Stimulated activated naive CD4-positive, alpha-beta T cell (primary cell): Measurements from ENCODE around the gene SPEG.

Source experiments
- DNase-seq, 6 experiments: peaks; one replicate each; lab custom pipeline; 2025; lab: John Stamatoyannopoulos, UW

The SPEG gene

DNA sequence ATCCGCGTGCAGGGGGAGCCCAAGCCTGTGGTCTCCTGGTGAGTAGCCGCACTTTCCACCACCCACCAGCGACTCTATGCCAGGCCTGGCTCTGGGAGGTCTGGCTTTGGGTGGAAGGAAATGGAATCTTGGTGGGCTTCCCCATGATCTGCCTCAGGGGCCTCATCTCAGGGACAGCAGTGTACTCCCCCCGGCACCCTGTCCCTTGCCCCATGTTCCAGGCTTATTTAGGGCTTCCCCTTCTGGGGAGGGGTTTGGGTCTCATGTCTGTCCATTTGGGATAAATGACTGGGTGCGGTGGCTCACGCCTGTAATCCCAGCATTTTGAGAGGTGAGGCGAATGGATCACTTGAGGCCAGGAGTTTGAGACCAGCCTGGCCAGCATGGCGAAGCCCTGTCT, 27.7 kb downstream of the SPEG start:
- DNase-seq, result no peak

GRCh38 chr2:219464286-219465032, 29.8 kb downstream of the SPEG start:
- DNase-seq, result no peak

- DNase-seq, result no peak
Observed at GRCh38 chr2:219465659-219466561, 31.3 kb downstream of the SPEG start.

- no peak for DNase-seq
Observed at GRCh38 chr2:219466816-219467735, 32.4 kb downstream of the SPEG start.

DNA sequence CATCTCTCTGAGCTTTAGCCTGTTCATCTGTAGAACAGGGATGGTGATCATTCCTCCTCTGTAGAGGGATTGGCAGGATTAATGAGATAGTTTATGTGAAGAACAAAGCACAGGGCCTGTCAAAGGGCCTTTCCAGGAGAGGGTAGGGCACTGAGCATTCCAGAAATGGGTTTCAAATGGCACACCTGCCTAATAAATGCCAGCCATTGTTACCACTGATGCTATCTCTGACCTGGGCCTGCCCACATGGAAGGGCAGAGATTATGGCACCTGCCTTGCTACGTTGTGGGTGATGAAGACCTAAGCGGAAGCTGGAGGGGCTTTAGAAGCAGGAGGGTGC, 33.1 kb downstream of the SPEG start:
- no peak for DNase-seq

- DNase-seq, result no peak
Observed at GRCh38 chr2:219468410-219469185, 34.0 kb downstream of the SPEG start.

DNA sequence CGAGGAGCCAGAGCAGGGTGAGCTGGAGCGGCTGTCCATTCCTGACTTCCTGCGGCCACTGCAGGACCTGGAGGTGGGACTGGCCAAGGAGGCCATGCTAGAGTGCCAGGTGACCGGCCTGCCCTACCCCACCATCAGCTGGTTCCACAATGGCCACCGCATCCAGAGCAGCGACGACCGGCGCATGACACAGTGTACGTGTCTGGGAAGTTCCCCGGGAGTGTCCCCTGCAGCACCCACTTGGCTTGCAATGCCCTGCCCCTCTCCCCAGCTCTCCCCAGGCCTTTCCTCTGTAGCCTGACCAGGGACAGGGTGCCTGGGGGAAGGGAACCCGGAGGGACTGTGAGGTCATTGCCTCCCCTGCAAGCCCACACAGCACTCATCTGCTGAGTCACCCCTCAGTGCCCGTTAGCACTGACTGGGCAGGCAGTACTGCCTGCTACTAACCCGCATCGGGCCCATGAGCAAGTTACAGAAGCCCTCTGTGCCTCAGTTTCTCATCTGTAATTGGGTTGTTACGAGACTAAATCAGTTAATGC, 34.6 kb downstream of the SPEG start:
- DNase-seq, result no peak

GRCh38 chr2:219470429-219470828, 35.8 kb downstream of the SPEG start:
- DNase-seq, result no peak

DNA sequence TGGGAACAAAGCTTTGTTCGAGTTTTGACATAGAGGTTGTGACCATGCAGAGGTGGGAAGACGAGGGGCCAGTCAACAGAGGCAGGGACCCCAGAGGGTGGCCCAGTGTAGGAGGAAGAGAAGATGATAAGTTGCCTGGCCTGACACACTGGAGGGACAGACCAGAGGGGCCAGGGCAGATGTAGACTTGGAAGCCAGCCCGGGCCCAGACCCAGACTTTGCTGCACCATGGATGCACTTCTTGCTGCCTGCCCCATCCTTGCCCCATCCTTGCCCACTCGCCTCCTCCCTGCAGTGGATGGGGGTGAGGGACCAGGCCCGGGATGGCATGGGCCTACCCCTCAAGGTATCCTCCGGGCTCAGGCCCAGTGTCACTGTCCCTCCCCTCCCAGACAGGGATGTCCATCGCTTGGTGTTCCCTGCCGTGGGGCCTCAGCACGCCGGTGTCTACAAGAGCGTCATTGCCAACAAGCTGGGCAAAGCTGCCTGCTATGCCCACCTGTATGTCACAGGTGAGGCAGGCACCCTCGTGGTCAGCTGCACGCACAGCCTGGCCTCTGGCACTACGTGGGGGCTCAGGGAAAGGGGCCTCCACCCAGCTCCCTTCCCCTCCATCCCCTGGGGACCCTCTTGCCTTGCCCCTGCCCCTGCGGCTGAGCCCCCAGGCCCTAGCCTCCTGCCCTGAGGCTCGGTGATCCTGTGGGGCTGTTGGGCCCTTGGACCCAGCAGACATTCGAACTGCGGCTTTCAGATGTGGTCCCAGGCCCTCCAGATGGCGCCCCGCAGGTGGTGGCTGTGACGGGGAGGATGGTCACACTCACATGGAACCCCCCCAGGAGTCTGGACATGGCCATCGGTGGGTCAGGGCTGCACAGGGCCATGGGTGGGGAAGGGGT, 37.1 kb downstream of the SPEG start:
- DNase-seq, result no peak

DNA sequence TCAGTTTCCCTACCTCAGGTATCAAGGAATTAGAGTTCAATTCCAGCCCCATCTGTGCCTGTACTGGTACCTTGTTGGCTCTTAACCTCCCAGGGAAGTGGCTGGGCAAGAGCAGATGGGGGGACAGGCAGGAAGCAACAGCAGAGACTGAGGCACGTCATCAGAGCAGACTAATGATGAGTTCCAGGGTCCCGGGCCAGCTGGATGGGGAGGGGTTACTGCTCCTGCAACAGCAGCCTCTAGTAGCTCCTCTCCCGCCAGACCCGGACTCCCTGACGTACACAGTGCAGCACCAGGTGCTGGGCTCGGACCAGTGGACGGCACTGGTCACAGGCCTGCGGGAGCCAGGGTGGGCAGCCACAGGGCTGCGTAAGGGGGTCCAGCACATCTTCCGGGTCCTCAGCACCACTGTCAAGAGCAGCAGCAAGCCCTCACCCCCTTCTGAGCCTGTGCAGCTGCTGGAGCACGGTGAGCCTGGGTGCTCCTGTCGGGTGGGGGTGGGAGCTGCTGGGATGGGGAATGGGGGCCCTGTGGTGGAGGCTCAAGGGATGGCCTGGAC, 38.1 kb downstream of the SPEG start:
- DNase-seq, result no peak

DNA sequence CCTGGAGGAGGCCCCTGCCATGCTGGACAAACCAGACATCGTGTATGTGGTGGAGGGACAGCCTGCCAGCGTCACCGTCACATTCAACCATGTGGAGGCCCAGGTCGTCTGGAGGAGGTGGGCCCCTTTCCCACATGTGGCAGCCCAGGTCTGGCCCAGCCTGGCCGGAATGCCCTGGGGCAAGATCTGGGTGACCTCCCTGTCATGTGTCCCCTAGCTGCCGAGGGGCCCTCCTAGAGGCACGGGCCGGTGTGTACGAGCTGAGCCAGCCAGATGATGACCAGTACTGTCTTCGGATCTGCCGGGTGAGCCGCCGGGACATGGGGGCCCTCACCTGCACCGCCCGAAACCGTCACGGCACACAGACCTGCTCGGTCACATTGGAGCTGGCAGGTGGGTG, 38.9 kb downstream of the SPEG start:
- no peak for DNase-seq

- DNase-seq, result no peak
Observed at GRCh38 chr2:219474285-219475060, 39.8 kb downstream of the SPEG start.

- no peak for DNase-seq
Observed at GRCh38 chr2:219475278-219475677, 40.6 kb downstream of the SPEG start.

DNA sequence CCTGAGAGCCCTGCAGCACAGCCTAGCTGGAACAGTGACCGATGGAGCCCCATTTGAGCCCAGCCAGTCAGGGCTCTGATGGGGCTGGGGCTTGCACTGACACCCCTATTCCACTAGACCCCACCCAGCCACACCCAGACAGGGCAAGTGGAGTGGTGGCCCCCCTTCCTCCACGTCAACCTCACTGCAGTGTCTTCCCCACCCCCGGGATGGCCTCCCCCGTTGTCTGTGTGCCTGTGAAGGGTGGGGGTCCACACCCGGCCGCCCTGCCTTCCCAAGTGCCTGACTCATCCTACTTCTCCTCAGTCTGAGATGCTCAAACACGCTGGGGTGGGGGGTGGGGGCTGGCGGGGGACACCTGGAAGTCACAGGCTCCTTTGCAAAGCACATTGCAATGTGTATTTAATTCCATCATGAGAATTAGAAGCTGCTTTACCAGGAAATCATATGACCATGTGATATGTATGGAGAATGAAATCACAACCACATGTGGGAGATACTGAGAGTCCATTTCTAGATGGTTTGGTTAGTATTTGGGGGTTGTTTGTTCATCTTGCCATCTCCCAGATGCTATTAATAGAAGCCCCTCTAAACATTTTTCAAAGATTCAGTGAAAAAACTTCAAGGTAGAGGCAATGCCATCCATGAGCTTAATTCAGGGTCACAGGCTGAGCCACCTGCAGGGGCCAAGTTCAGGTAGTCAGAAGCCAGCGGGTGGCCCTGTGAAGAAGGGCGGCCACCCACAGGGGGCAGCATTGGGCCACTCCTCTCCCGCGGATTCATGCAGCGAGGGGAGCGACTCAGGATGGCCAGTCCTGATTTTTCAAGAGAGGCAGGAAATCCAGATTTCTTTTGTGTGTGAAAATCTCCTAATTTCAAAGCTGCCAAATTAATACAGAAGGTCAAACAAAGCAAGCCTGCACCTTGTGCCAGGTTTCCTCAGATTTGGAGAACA, 41.3 kb downstream of the SPEG start:
- peak in 5 of 6 experiments; percentile 18 to 38 (median 34) for DNase-seq

DNA sequence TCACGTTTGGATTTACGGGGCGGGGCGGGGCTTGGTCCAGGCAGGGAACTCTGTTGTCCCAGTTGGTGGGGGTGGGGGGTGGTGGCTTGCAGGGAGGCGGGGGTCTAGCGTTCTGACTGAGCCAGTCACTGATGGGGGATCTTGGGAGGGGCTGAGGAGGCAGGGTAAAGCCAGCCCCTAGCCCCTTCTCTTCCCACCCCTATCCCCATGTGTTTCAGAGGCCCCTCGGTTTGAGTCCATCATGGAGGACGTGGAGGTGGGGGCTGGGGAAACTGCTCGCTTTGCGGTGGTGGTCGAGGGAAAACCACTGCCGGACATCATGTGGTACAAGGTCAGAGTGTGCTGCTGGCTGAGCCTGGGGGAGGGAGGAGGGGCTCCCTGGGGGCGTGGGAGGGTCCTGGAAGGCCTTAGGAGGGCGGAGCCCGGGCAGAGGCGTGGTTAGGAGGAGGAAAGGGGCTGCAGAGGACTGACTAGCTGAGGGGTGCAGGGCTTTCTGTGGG, 42.1 kb downstream of the SPEG start:
- no peak for DNase-seq

DNA sequence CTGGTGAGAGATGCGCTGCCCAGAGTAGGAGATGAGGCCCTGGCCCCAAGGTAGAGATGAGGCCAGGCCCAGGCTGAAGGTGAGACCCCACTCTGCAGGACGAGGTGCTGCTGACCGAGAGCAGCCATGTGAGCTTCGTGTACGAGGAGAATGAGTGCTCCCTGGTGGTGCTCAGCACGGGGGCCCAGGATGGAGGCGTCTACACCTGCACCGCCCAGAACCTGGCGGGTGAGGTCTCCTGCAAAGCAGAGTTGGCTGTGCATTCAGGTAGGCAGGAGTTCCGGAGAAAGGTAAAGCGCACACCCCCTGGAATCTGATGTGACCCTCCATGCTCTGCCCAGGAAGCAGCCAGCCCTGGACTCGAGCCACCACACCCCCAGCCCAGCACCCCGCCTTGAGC, 42.5 kb downstream of the SPEG start:
- no peak for DNase-seq

- DNase-seq, result no peak
Observed at GRCh38 chr2:219477815-219478214, 43.2 kb downstream of the SPEG start.

- DNase-seq, result no peak
Observed at GRCh38 chr2:219478916-219479315, 44.3 kb downstream of the SPEG start.
